ENCODE results near the gene HCRT.

HCRT gene

DNA sequence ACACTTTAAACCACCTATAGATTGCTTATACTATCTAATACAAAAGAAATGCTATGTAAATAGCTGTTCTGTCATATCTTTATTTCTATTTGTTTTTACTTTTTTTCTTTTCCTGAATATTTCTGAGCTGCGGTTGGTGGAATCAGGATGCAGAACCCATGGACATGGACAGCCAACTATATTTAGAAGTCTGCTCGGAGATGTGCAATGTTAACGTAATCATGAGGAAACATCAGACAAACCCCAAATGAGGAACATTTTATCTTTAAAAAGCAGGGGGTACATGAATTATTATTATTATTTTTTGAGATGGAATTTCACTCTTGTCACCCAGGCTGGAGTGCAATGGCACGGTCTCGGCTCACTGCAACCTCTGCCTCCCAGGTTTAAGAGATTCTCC, 40.4 kb upstream of the HCRT start:
- no peak for ATAC-seq
- TF ChIP-seq, protein P1, sequence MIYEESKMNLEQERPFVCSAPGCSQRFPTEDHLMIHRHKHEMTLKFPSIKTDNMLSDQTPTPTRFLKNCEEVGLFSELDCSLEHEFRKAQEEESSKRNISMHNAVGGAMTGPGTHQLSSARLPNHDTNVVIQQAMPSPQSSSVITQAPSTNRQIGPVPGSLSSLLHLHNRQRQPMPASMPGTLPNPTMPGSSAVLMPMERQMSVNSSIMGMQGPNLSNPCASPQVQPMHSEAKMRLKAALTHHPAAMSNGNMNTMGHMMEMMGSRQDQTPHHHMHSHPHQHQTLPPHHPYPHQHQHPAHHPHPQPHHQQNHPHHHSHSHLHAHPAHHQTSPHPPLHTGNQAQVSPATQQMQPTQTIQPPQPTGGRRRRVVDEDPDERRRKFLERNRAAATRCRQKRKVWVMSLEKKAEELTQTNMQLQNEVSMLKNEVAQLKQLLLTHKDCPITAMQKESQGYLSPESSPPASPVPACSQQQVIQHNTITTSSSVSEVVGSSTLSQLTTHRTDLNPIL (CRISPR knock-in tag; IDR thresholded peaks at IDR 0.05; ENCODE audit: low read depth), result no peak
- TF ChIP-seq, protein P2, sequence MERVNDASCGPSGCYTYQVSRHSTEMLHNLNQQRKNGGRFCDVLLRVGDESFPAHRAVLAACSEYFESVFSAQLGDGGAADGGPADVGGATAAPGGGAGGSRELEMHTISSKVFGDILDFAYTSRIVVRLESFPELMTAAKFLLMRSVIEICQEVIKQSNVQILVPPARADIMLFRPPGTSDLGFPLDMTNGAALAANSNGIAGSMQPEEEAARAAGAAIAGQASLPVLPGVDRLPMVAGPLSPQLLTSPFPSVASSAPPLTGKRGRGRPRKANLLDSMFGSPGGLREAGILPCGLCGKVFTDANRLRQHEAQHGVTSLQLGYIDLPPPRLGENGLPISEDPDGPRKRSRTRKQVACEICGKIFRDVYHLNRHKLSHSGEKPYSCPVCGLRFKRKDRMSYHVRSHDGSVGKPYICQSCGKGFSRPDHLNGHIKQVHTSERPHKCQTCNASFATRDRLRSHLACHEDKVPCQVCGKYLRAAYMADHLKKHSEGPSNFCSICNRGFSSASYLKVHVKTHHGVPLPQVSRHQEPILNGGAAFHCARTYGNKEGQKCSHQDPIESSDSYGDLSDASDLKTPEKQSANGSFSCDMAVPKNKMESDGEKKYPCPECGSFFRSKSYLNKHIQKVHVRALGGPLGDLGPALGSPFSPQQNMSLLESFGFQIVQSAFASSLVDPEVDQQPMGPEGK (CRISPR knock-in tag; IDR thresholded peaks at IDR 0.05; ENCODE audit: borderline replicate concordance), result no peak
- no peak for TF ChIP-seq TOX (CRISPR knock-in tag; IDR thresholded peaks at IDR 0.05; ENCODE audit: borderline replicate concordance)
- TF ChIP-seq TCF4 (CRISPR knock-in tag; IDR thresholded peaks at IDR 0.05; ENCODE audit: borderline replicate concordance), result no peak
- no peak for TF ChIP-seq ARNTL (CRISPR knock-in tag; IDR thresholded peaks at IDR 0.05; ENCODE audit: borderline replicate concordance, low read depth)
- TF ChIP-seq RARB (CRISPR knock-in tag; IDR thresholded peaks at IDR 0.05), result no peak
- TF ChIP-seq ZFP3 (CRISPR knock-in tag; IDR thresholded peaks at IDR 0.05), result no peak
- no peak for TF ChIP-seq ZNF565 (CRISPR knock-in tag; conservative IDR thresholded peaks at IDR 0.05; ENCODE audit: low read depth)
- no peak for TF ChIP-seq BACH2 (CRISPR knock-in tag; IDR thresholded peaks at IDR 0.05; ENCODE audit: borderline replicate concordance)
- TF ChIP-seq ZC3H10 (CRISPR knock-in tag; IDR thresholded peaks at IDR 0.05), result no peak
- no peak for TF ChIP-seq PPARA (CRISPR knock-in tag; IDR thresholded peaks at IDR 0.05; ENCODE audit: borderline replicate concordance)
- no peak for TF ChIP-seq ESRRG (CRISPR knock-in tag; IDR thresholded peaks at IDR 0.05)
- no peak for TF ChIP-seq SNAI2 (CRISPR knock-in tag; IDR thresholded peaks at IDR 0.05)
- no peak for TF ChIP-seq ISL1 (CRISPR knock-in tag; IDR thresholded peaks at IDR 0.05)
- no peak for TF ChIP-seq ZFP30 (CRISPR knock-in tag; IDR thresholded peaks at IDR 0.05)
- TF ChIP-seq GLIS3 (CRISPR knock-in tag; IDR thresholded peaks at IDR 0.05), result no peak
- TF ChIP-seq, protein P3, sequence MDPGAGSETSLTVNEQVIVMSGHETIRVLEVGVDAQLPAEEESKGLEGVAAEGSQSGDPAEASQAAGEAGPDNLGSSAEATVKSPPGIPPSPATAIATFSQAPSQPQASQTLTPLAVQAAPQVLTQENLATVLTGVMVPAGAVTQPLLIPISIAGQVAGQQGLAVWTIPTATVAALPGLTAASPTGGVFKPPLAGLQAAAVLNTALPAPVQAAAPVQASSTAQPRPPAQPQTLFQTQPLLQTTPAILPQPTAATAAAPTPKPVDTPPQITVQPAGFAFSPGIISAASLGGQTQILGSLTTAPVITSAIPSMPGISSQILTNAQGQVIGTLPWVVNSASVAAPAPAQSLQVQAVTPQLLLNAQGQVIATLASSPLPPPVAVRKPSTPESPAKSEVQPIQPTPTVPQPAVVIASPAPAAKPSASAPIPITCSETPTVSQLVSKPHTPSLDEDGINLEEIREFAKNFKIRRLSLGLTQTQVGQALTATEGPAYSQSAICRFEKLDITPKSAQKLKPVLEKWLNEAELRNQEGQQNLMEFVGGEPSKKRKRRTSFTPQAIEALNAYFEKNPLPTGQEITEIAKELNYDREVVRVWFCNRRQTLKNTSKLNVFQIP (CRISPR knock-in tag; IDR thresholded peaks at IDR 0.05; ENCODE audit: borderline replicate concordance, low read depth), result no peak
- TF ChIP-seq, protein P4, sequence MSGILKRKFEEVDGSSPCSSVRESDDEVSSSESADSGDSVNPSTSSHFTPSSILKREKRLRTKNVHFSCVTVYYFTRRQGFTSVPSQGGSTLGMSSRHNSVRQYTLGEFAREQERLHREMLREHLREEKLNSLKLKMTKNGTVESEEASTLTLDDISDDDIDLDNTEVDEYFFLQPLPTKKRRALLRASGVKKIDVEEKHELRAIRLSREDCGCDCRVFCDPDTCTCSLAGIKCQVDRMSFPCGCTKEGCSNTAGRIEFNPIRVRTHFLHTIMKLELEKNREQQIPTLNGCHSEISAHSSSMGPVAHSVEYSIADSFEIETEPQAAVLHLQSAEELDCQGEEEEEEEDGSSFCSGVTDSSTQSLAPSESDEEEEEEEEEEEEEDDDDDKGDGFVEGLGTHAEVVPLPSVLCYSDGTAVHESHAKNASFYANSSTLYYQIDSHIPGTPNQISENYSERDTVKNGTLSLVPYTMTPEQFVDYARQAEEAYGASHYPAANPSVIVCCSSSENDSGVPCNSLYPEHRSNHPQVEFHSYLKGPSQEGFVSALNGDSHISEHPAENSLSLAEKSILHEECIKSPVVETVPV (CRISPR knock-in tag; IDR thresholded peaks at IDR 0.05), result no peak

DNA sequence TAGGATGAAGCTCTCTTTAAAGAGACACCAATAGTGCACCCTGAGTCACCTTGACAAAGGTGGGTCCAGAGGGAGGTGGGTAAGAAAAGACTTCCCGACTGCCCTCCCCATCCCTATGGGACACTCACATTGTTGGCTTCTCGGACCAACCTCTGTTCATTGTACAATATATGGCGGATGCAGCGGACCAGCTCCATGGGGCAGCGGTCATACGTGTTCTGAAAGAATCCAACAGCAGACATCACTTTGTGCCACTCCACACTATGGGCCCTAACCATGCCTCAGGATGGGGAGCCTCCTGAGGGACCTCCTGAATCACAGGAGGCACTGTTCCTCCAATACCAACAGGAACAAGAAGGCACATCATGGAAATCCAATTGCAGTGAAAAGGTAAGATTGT, 39.4 kb upstream of the HCRT start:
- no peak for ATAC-seq
- TF ChIP-seq PPARA (CRISPR knock-in tag; IDR thresholded peaks at IDR 0.05; ENCODE audit: borderline replicate concordance), result no peak
- TF ChIP-seq, protein P3 (CRISPR knock-in tag; IDR thresholded peaks at IDR 0.05; ENCODE audit: borderline replicate concordance, low read depth), result no peak
- no peak for TF ChIP-seq ZFP3 (CRISPR knock-in tag; IDR thresholded peaks at IDR 0.05)
- TF ChIP-seq ZFP30 (CRISPR knock-in tag; IDR thresholded peaks at IDR 0.05), result no peak
- TF ChIP-seq, protein P4 (CRISPR knock-in tag; IDR thresholded peaks at IDR 0.05), result no peak
- no peak for TF ChIP-seq RARB (CRISPR knock-in tag; IDR thresholded peaks at IDR 0.05)
- TF ChIP-seq, protein P2 (CRISPR knock-in tag; IDR thresholded peaks at IDR 0.05; ENCODE audit: borderline replicate concordance), result no peak
- no peak for TF ChIP-seq ZNF70 (CRISPR knock-in tag; IDR thresholded peaks at IDR 0.05)
- no peak for TF ChIP-seq BACH2 (CRISPR knock-in tag; IDR thresholded peaks at IDR 0.05; ENCODE audit: borderline replicate concordance)
- TF ChIP-seq ESRRG (CRISPR knock-in tag; IDR thresholded peaks at IDR 0.05), result no peak
- TF ChIP-seq, protein P5, sequence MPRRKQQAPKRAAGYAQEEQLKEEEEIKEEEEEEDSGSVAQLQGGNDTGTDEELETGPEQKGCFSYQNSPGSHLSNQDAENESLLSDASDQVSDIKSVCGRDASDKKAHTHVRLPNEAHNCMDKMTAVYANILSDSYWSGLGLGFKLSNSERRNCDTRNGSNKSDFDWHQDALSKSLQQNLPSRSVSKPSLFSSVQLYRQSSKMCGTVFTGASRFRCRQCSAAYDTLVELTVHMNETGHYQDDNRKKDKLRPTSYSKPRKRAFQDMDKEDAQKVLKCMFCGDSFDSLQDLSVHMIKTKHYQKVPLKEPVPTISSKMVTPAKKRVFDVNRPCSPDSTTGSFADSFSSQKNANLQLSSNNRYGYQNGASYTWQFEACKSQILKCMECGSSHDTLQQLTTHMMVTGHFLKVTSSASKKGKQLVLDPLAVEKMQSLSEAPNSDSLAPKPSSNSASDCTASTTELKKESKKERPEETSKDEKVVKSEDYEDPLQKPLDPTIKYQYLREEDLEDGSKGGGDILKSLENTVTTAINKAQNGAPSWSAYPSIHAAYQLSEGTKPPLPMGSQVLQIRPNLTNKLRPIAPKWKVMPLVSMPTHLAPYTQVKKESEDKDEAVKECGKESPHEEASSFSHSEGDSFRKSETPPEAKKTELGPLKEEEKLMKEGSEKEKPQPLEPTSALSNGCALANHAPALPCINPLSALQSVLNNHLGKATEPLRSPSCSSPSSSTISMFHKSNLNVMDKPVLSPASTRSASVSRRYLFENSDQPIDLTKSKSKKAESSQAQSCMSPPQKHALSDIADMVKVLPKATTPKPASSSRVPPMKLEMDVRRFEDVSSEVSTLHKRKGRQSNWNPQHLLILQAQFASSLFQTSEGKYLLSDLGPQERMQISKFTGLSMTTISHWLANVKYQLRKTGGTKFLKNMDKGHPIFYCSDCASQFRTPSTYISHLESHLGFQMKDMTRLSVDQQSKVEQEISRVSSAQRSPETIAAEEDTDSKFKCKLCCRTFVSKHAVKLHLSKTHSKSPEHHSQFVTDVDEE (CRISPR knock-in tag; IDR thresholded peaks at IDR 0.05), result no peak
- TF ChIP-seq ARNTL (CRISPR knock-in tag; IDR thresholded peaks at IDR 0.05; ENCODE audit: borderline replicate concordance, low read depth), result no peak
- TF ChIP-seq SNAI2 (CRISPR knock-in tag; IDR thresholded peaks at IDR 0.05), result no peak
- TF ChIP-seq GLIS3 (CRISPR knock-in tag; IDR thresholded peaks at IDR 0.05), result no peak

Measured in SK-N-SH treated with all-trans-retinoic acid at 6 μM for 48 hours (cell line).